HepG2 (cell line): ENCODE measurements around the gene SNRNP48. TPM values are rescaled to one million over a fixed set of nuclear protein-coding genes. Genes with fewer than 3 reads are reported as not detected.

Experiments used
- AGO1 ChIP-seq: fragments of 200-400 bp; formaldehyde crosslinking; IDR thresholded peaks from 2 replicates; pipeline ENCODE4 v1.6.1; 2017; ENCODE audit warnings: mild to moderate bottlenecking, low read depth, low read length, moderate library complexity; ENCODE audit not compliant: poor library complexity, severe bottlenecking
- CHD4 ChIP-seq: fragments of 200-600 bp; sonication (generic); IDR thresholded peaks from 2 replicates; pipeline ENCODE4 v1.7.0; 2017; ENCODE audit warnings: mild to moderate bottlenecking, low read length, borderline replicate concordance
- CREB3 ChIP-seq: sonication (generic); formaldehyde crosslinking; IDR thresholded peaks from 2 replicates; pipeline ENCODE4 v1.5.0; 2020; ENCODE audit warnings: missing genetic modification reagents
- FOXJ3 ChIP-seq: sonication (generic); formaldehyde crosslinking; IDR thresholded peaks from 2 replicates; pipeline ENCODE4 v1.4.0; 2020; ENCODE audit warnings: missing genetic modification reagents, mild to moderate bottlenecking, borderline replicate concordance
- FOXM1 ChIP-seq: sonication (generic); formaldehyde crosslinking; IDR thresholded peaks from 2 replicates; pipeline ENCODE4 v1.5.0; 2020; ENCODE audit warnings: missing genetic modification reagents
- FOXO4 ChIP-seq: sonication (generic); formaldehyde crosslinking; conservative IDR thresholded peaks from 2 replicates; pipeline ENCODE4 v1.8.1; 2023; ENCODE audit warnings: missing genetic modification reagents
- MEIS1 ChIP-seq: sonication (generic); formaldehyde crosslinking; IDR thresholded peaks from 2 replicates; pipeline ENCODE4 v1.9.0; 2021; ENCODE audit warnings: mild to moderate bottlenecking, missing genetic modification reagents, moderate library complexity, borderline replicate concordance
- PAF1 ChIP-seq: IDR thresholded peaks from 2 replicates; pipeline ENCODE4 v1.6.1; 2016; ENCODE audit warnings: missing genetic modification reagents, missing compliant biosample characterization
- RAD21 ChIP-seq: fragments of 450-650 bp; formaldehyde crosslinking; IDR thresholded peaks from 2 replicates; pipeline ENCODE4 v1.5.0; 2020; ENCODE audit warnings: mild to moderate bottlenecking
- RBM22 ChIP-seq: fragments of 200-400 bp; formaldehyde crosslinking; optimal IDR thresholded peaks from 2 replicates; pipeline ENCODE3; 2017; ENCODE audit warnings: mild to moderate bottlenecking, low read length, moderate library complexity
- RELA ChIP-seq: sonication (generic); formaldehyde crosslinking; IDR thresholded peaks from 2 replicates; pipeline ENCODE4 v1.4.0; 2020; ENCODE audit warnings: missing genetic modification reagents
- REXO4 ChIP-seq: sonication (generic); formaldehyde crosslinking; IDR thresholded peaks from 2 replicates; pipeline ENCODE4 v1.8.0; 2022; ENCODE audit warnings: missing genetic modification reagents, mild to moderate bottlenecking, borderline replicate concordance
- SALL2 ChIP-seq: sonication (generic); formaldehyde crosslinking; IDR thresholded peaks from 2 replicates; pipeline ENCODE4 v1.8.1; 2023; ENCODE audit warnings: mild to moderate bottlenecking, missing genetic modification reagents, inconsistent platforms
- SAP130 ChIP-seq: IDR thresholded peaks from 2 replicates; pipeline ENCODE4 v1.6.1; 2016; ENCODE audit warnings: low read depth
- SOX13 ChIP-seq, 3 experiments: fragments of 450-650 bp in 1 of 3; sonication (generic) in 1 of 3; formaldehyde crosslinking in 1 of 3; IDR thresholded peaks in 2 of 3; conservative IDR thresholded peaks in 1 of 3; 2 replicates each; pipeline versions ENCODE4 v1.5.0 to v1.6.1; 2016 to 2020; ENCODE audit warnings: antibody characterized with exemption in 1 of 3, mild to moderate bottlenecking in 1 of 3, missing compliant biosample characterization in 1 of 3, missing genetic modification reagents in 1 of 3, moderate library complexity in 1 of 3
- YEATS2 ChIP-seq: sonication (generic); formaldehyde crosslinking; IDR thresholded peaks from 2 replicates; pipeline ENCODE4 v1.4.0; 2020; ENCODE audit warnings: missing genetic modification reagents, borderline replicate concordance
- ZFP41 ChIP-seq: sonication (generic); formaldehyde crosslinking; IDR thresholded peaks from 2 replicates; pipeline ENCODE4 v1.4.0; 2020; ENCODE audit warnings: mild to moderate bottlenecking, missing genetic modification reagents, borderline replicate concordance
- ZKSCAN1 ChIP-seq: fragments of 150-350 bp; IDR thresholded peaks from 2 replicates; pipeline ENCODE4 v1.6.1; 2014; ENCODE audit warnings: low read length
- ZNF296 ChIP-seq: sonication (generic); formaldehyde crosslinking; conservative IDR thresholded peaks from 2 replicates; pipeline ENCODE4 v1.5.0; 2020; ENCODE audit warnings: mild to moderate bottlenecking, missing genetic modification reagents
- ZNF841 ChIP-seq: sonication (generic); formaldehyde crosslinking; IDR thresholded peaks from 2 replicates; pipeline ENCODE4 v1.8.1; 2023; ENCODE audit warnings: missing genetic modification reagents, borderline replicate concordance
- ZSCAN21 ChIP-seq: sonication (generic); formaldehyde crosslinking; IDR thresholded peaks from 2 replicates; pipeline ENCODE4 v1.8.0; 2022; ENCODE audit warnings: mild to moderate bottlenecking, missing genetic modification reagents, moderate library complexity, borderline replicate concordance
- polyA plus RNA-seq, 8 experiments: library from polyadenylated mRNA; depleted of rRNA in 3 of 8; stranded (reverse) in 7 of 8; unstranded in 1 of 8; fragments of >200 nt; fragmentation: Illumina TruSeq in 4 of 8; extraction: Trizol in 4 of 8; gene quantifications; 2 replicates each; pipeline versions ENCODE4 v1.2.1 to v1.2.3, GENCODE V29; 2011 to 2016; ENCODE audit warnings: low read depth in 4 of 8, missing spikeins in 1 of 8, mixed read lengths in 1 of 8; ENCODE audit not compliant: insufficient read depth in 1 of 8
- total RNA-seq, 5 experiments: library from RNA; depleted of rRNA; stranded (reverse); fragments of >200 nt; fragmentation: Illumina TruSeq; extraction: Trizol; gene quantifications; 2 replicates each; pipeline ENCODE4 v1.2.3, GENCODE V29; 2016; ENCODE audit warnings: low read depth in 1 of 5
- TF ChIP-seq, protein P1 (sequence below): IDR thresholded peaks from 2 replicates; pipeline ENCODE4 v1.6.1; 2012; ENCODE audit warnings: low read length, improper control_type of control experiment

The SNRNP48 gene
- total and polyA plus RNA-seq, 2 of the 13 experiments (the other 11 are each of a cell fraction or from before 2014, with no cell fraction given) = 17.5 to 47.5 TPM

GRCh38 chr6:7580927-7581618, 8.9 kb upstream of the SNRNP48 start (continued):
- peak; percentile 39; the same call in 1 of the 2 replicates for TF ChIP-seq FOXJ3 (CRISPR knock-in tag)
- TF ChIP-seq AGO1 = no peak
- TF ChIP-seq SOX13 (IDR thresholded peaks at IDR 0.05) = no peak
- 0 out of 4 replicates have a peak, but pooled peaks of 1 of the 2 experiments have one; percentile 19 for TF ChIP-seq SOX13 (CRISPR knock-in tag; conservative IDR thresholded peaks at IDR 0.05 in 1 of 2, IDR thresholded peaks at IDR 0.05 in 1 of 2)
- no peak for TF ChIP-seq ZSCAN21 (CRISPR knock-in tag)
- TF ChIP-seq SAP130 = peak; percentile 52
- TF ChIP-seq ZKSCAN1 = no peak
- TF ChIP-seq RAD21 (CRISPR knock-in tag) = no peak
- no peak for TF ChIP-seq FOXO4 (CRISPR knock-in tag)
- no peak for TF ChIP-seq YEATS2 (CRISPR knock-in tag)
- no peak for TF ChIP-seq CREB3 (CRISPR knock-in tag)
- TF ChIP-seq ZNF841 (CRISPR knock-in tag) = no peak
- peak; percentile 75; the same call in 1 of the 2 replicates for TF ChIP-seq MEIS1 (CRISPR knock-in tag)
- no peak for TF ChIP-seq ZNF296 (CRISPR knock-in tag)
- 0 out of 2 replicates have a peak, but pooled peaks have one; percentile 24 for TF ChIP-seq SALL2
- TF ChIP-seq RBM22 = peak; percentile 18
- TF ChIP-seq PAF1 (CRISPR knock-in tag) = no peak
- TF ChIP-seq REXO4 (CRISPR knock-in tag) = no peak
- TF ChIP-seq, protein P1, sequence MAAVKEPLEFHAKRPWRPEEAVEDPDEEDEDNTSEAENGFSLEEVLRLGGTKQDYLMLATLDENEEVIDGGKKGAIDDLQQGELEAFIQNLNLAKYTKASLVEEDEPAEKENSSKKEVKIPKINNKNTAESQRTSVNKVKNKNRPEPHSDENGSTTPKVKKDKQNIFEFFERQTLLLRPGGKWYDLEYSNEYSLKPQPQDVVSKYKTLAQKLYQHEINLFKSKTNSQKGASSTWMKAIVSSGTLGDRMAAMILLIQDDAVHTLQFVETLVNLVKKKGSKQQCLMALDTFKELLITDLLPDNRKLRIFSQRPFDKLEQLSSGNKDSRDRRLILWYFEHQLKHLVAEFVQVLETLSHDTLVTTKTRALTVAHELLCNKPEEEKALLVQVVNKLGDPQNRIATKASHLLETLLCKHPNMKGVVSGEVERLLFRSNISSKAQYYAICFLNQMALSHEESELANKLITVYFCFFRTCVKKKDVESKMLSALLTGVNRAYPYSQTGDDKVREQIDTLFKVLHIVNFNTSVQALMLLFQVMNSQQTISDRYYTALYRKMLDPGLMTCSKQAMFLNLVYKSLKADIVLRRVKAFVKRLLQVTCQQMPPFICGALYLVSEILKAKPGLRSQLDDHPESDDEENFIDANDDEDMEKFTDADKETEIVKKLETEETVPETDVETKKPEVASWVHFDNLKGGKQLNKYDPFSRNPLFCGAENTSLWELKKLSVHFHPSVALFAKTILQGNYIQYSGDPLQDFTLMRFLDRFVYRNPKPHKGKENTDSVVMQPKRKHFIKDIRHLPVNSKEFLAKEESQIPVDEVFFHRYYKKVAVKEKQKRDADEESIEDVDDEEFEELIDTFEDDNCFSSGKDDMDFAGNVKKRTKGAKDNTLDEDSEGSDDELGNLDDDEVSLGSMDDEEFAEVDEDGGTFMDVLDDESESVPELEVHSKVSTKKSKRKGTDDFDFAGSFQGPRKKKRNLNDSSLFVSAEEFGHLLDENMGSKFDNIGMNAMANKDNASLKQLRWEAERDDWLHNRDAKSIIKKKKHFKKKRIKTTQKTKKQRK = no peak
- TF ChIP-seq ZFP41 = no peak
- no peak for TF ChIP-seq FOXM1 (CRISPR knock-in tag)
- TF ChIP-seq CHD4 = no peak
- TF ChIP-seq RELA (CRISPR knock-in tag) = no peak
